Measurements from ENCODE around the gene FAM151A. TPM values are rescaled to one million over a fixed set of nuclear protein-coding genes. Genes with fewer than 3 reads are reported as not detected.
"Not testable (repeated sequence)": the region's sequence is repeated elsewhere in the genome, so short reads cannot be mapped to it uniquely, and the experiment has no call there.

Gene FAM151A
- total RNA-seq, 1 experiment from 2014 or later: not detected

DNA sequence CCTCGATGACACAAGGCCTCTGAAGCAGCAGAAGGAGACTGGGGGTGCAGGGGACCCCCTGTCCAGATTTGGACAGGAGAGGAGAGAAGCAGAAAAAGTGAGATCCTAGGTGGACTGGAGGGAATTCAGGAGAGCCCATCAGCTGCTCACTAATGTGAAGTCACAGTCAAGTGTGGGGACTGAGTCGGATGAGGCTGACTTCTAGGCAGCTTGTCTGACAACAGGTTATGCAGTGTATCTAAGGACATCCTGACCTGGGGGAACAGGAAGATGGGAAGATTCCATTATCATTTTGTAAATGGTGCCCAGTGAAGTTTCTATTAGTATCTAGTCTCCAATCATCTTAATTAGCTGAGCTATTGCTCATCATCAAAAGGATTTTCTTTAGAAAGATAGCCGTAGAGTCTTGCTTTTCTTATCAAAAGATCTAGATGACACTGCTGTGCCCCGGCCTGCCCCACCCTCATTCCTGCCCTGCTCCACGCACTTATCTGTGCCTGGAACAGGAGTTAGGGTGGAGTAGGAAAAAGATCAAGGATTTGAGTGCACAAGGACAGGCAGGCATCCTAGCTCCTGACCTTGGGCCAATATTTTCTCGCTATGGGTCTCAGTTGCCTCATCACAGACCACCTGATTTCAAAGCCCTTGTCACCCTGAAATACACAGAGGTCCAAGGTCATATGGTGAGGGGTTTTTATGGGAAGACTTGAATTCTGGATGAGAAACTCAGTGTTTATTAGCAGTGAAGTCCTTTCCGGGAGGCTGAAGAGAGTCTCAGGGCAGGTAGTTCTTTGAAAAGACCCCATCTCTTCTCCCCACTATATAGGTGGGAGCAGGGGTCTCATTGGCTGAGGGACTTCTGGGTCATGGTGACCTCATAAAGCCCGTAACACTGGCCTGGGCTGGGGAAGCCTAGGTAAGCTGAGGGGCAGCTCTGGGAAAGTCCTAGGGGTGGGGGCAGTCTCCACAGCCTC lies 17.8 kb upstream of the FAM151A start, which contains the start of gene MROH7:
Gene MROH7 (plus strand): TSS at position 924 of the 974 bp plus-strand sequence. CDS start 11,141 bp downstream, outside the sequence.
- in situ Hi-C loops (cut with HindIII; ENCODE audit: low pct_unique_long_range_greater_than_20kb, low sequenced_read_pairs): no loop called here
- no peak for DNase-seq (ENCODE audit: low read depth)

GRCh38 chr1:54640361-54640760 lies 17.0 kb upstream of the FAM151A start:
- in situ Hi-C loops (cut with HindIII; ENCODE audit: low pct_unique_long_range_greater_than_20kb, low sequenced_read_pairs): no loop called here
- DNase-seq (ENCODE audit: low read depth): no peak

DNA sequence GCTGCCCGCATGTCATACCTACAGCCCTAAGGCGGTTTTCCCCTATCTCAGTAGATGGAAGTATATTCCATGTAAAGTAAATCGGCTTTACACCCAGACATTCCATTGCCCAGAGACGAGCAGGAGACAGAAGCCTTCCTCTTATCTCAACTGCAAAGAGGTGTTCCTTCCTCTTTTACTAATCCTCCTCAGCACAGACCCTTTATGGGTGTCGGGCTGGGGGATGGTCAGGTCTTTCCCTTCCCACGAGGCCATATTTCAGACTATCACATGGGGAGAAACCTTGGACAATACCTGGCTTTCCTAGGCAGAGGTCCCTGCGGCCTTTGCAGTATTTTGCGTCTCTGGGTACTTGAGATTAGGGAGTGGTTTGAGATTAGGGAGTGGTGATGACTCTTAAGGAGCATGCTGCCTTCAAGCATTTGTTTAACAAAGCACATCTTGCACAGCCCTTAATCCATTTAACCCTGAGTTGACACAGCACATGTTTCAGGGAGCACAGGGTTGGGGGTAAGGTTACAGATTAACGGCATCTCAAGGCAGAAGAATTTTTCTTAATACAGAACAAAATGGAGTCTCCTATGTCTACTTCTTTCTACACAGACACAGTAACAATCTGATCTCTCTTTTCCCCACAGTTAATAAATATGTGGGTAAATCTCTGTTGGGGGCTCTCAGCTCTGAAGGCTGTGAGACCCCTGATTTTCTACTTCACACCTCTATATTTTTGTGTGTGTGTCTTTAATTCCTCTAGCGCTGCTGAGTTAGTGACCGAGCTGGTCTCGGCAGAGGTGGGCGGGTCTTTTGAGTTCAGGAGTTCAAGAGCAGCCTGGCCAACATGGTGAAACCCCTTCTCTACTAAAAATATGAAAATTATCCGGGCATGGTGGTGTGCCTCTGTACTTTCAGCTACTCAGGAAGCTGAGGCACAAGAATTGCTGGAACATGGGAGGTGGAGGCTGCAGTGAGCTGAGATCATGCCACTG lies 13.4 kb upstream of the FAM151A start:
- DNase-seq (ENCODE audit: low read depth); in situ Hi-C loops (cut with HindIII; ENCODE audit: low pct_unique_long_range_greater_than_20kb, low sequenced_read_pairs): not testable (repeated sequence)

- DNase-seq (ENCODE audit: low read depth); in situ Hi-C loops (cut with HindIII; ENCODE audit: low pct_unique_long_range_greater_than_20kb, low sequenced_read_pairs): not testable (repeated sequence)
Measured at GRCh38 chr1:54635804-54636203, 12.5 kb upstream of the FAM151A start.

DNA sequence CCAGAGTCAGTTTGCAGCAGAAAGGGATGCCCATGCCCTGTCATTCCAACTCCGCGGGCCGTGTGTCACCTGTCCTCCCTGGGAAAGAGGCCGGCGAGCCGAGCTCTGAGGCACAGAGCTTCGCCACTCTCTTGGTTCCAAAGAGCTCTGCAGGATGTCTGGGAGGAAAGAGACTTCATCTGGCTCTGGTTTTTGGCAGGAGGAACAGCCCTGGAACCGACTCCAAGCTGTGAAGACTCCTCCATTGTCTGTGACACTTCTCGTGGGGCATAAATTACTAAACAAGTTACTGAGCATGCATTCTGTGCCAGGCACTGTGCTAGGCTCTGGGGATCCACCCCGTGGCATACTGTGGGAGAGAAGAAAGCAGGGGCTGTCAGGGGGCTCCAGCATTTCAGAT lies 3.9 kb upstream of the FAM151A start:
- in situ Hi-C loops (cut with HindIII; ENCODE audit: low pct_unique_long_range_greater_than_20kb, low sequenced_read_pairs): no loop called here
- no peak for DNase-seq (ENCODE audit: low read depth)

GRCh38 chr1:54624466-54625464 lies 1.4 kb upstream of the FAM151A start:
- in situ Hi-C loops (cut with HindIII; ENCODE audit: low pct_unique_long_range_greater_than_20kb, low sequenced_read_pairs): no loop called here

GRCh38 chr1:54619749-54620148 lies 3.6 kb downstream of the FAM151A start:
- in situ Hi-C loops (cut with HindIII; ENCODE audit: low pct_unique_long_range_greater_than_20kb, low sequenced_read_pairs): no loop called here
- DNase-seq (ENCODE audit: low read depth): no peak

More at GRCh38 chr1:54624466-54625464, 1.4 kb upstream of the FAM151A start:
- no peak for DNase-seq (ENCODE audit: low read depth)

GRCh38 chr1:54615531-54616279 lies 7.6 kb downstream of the FAM151A start:
- in situ Hi-C loops (cut with HindIII; ENCODE audit: low pct_unique_long_range_greater_than_20kb, low sequenced_read_pairs): no loop called here
- DNase-seq (ENCODE audit: low read depth): no peak

GRCh38 chr1:54614563-54614962 lies 8.8 kb downstream of the FAM151A start:
- no peak for DNase-seq (ENCODE audit: low read depth)
- in situ Hi-C loops (cut with HindIII; ENCODE audit: low pct_unique_long_range_greater_than_20kb, low sequenced_read_pairs): no loop called here

DNA sequence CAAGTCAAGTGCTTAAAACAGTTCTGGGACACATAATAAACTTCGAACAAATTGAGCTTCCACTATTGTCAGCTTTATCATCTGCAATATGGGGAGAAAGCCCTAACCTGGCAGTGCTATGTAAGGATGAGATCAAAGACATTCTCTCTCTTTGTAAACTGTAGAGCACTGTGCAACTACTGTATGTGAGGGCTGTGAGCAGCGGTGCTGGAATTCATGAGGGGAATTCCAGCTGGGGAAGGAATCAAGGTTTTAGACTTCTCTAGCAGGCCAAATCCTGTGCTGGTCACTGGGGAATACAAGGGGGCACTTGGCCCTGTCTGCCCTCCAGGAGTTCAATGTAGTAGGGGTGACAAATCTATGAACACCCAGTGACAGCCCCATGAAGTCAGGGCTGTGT lies 9.3 kb downstream of the FAM151A start:
- DNase-seq (ENCODE audit: low read depth): no peak
- in situ Hi-C loops (cut with HindIII; ENCODE audit: low pct_unique_long_range_greater_than_20kb, low sequenced_read_pairs): no loop called here

GRCh38 chr1:54611621-54612020 lies 11.7 kb downstream of the FAM151A start:
- in situ Hi-C loops (cut with HindIII; ENCODE audit: low pct_unique_long_range_greater_than_20kb, low sequenced_read_pairs): no loop called here
- no peak for DNase-seq (ENCODE audit: low read depth)

GRCh38 chr1:54610601-54611580 lies 12.4 kb downstream of the FAM151A start:
- in situ Hi-C loops (cut with HindIII; ENCODE audit: low pct_unique_long_range_greater_than_20kb, low sequenced_read_pairs): no loop called here
- no peak for DNase-seq (ENCODE audit: low read depth)

GRCh38 chr1:54610048-54610447 lies 13.3 kb downstream of the FAM151A start:
- in situ Hi-C loops (cut with HindIII; ENCODE audit: low pct_unique_long_range_greater_than_20kb, low sequenced_read_pairs): no loop called here
- no peak for DNase-seq (ENCODE audit: low read depth)

- in situ Hi-C loops (cut with HindIII; ENCODE audit: low pct_unique_long_range_greater_than_20kb, low sequenced_read_pairs): no loop called here
- no peak for DNase-seq (ENCODE audit: low read depth)
Measured at GRCh38 chr1:54609301-54609921, 13.9 kb downstream of the FAM151A start.

GRCh38 chr1:54608566-54609230 lies 14.6 kb downstream of the FAM151A start:
- no peak for DNase-seq (ENCODE audit: low read depth)
- in situ Hi-C loops (cut with HindIII; ENCODE audit: low pct_unique_long_range_greater_than_20kb, low sequenced_read_pairs): no loop called here

Data from Caki2 (cell line).